ENCODE results near the gene EIF2B1.

EIF2B1 gene

GRCh38 chr12:123659996-123660727 is 26.7 kb upstream of the EIF2B1 start:
- no peak for TF ChIP-seq CTCF (IDR thresholded peaks at IDR 0.05; ENCODE audit: poor library complexity, severe bottlenecking)
- Histone ChIP-seq H3K4me3 (ENCODE audit: severe bottlenecking) (no peak overlapping the region), H3K4me1 (ENCODE audit: insufficient read depth, poor library complexity, severe bottlenecking) (peaks cover 11% of the 10 kb centered on the region), H3K36me3 (ENCODE audit: low read depth) (peaks cover 57% of the 10 kb centered on the region), H3K9me3 (ENCODE audit: severe bottlenecking) (no peaks in the 10 kb centered on the region), H3K27me3 (ENCODE audit: insufficient read depth, poor library complexity, severe bottlenecking) (no peaks in the 10 kb centered on the region), H3K27ac (ENCODE audit: poor library complexity, severe bottlenecking) (peak overlapping the region; percentile 59)
- DNase-seq (ENCODE audit: low spot score) (no peak), ATAC-seq (ENCODE audit: low read depth) (peak; percentile 90)

- no peak for DNase-seq (ENCODE audit: low spot score)
- Histone ChIP-seq H3K4me3 (ENCODE audit: severe bottlenecking) (no peak overlapping the region), H3K27me3 (ENCODE audit: insufficient read depth, poor library complexity, severe bottlenecking) (no peaks in the 10 kb centered on the region), H3K27ac (ENCODE audit: poor library complexity, severe bottlenecking) (no peak overlapping the region), H3K36me3 (ENCODE audit: low read depth) (peaks cover 71% of the 10 kb centered on the region), H3K4me1 (ENCODE audit: insufficient read depth, poor library complexity, severe bottlenecking) (peaks cover 11% of the 10 kb centered on the region), H3K9me3 (ENCODE audit: severe bottlenecking) (no peaks in the 10 kb centered on the region)
- TF ChIP-seq CTCF (IDR thresholded peaks at IDR 0.05; ENCODE audit: poor library complexity, severe bottlenecking) = no peak
- no peak for ATAC-seq (ENCODE audit: low read depth)
These were observed 23.7 kb upstream of the EIF2B1 start for GRCh38 chr12:123657211-123657610.

GRCh38 chr12:123656392-123656791 is 22.9 kb upstream of the EIF2B1 start:
- DNase-seq (ENCODE audit: low spot score) (no peak), ATAC-seq (ENCODE audit: low read depth) (no peak)
- Histone ChIP-seq H3K27ac (ENCODE audit: poor library complexity, severe bottlenecking) (no peak overlapping the region), H3K4me1 (ENCODE audit: insufficient read depth, poor library complexity, severe bottlenecking) (peaks cover 11% of the 10 kb centered on the region), H3K9me3 (ENCODE audit: severe bottlenecking) (no peaks in the 10 kb centered on the region), H3K4me3 (ENCODE audit: severe bottlenecking) (no peak overlapping the region), H3K36me3 (ENCODE audit: low read depth) (peaks cover 78% of the 10 kb centered on the region), H3K27me3 (ENCODE audit: insufficient read depth, poor library complexity, severe bottlenecking) (no peaks in the 10 kb centered on the region)
- no peak for TF ChIP-seq CTCF (IDR thresholded peaks at IDR 0.05; ENCODE audit: poor library complexity, severe bottlenecking)

- no peak for TF ChIP-seq CTCF (IDR thresholded peaks at IDR 0.05; ENCODE audit: poor library complexity, severe bottlenecking)
- Histone ChIP-seq H3K9me3 (ENCODE audit: severe bottlenecking) (no peaks in the 10 kb centered on the region), H3K27ac (ENCODE audit: poor library complexity, severe bottlenecking) (no peak overlapping the region), H3K4me1 (ENCODE audit: insufficient read depth, poor library complexity, severe bottlenecking) (peaks cover 8% of the 10 kb centered on the region), H3K4me3 (ENCODE audit: severe bottlenecking) (no peak overlapping the region), H3K27me3 (ENCODE audit: insufficient read depth, poor library complexity, severe bottlenecking) (no peaks in the 10 kb centered on the region), H3K36me3 (ENCODE audit: low read depth) (peaks cover 78% of the 10 kb centered on the region)
- DNase-seq (ENCODE audit: low spot score) = no peak
- no peak for ATAC-seq (ENCODE audit: low read depth)
These were observed 21.9 kb upstream of the EIF2B1 start for GRCh38 chr12:123655420-123655819.

GRCh38 chr12:123654129-123654701 is 20.7 kb upstream of the EIF2B1 start:
- Histone ChIP-seq H3K27ac (ENCODE audit: poor library complexity, severe bottlenecking) (no peak overlapping the region), H3K27me3 (ENCODE audit: insufficient read depth, poor library complexity, severe bottlenecking) (no peaks in the 10 kb centered on the region), H3K4me1 (ENCODE audit: insufficient read depth, poor library complexity, severe bottlenecking) (no peaks in the 10 kb centered on the region), H3K4me3 (ENCODE audit: severe bottlenecking) (no peak overlapping the region), H3K36me3 (ENCODE audit: low read depth) (peaks cover 78% of the 10 kb centered on the region), H3K9me3 (ENCODE audit: severe bottlenecking) (no peaks in the 10 kb centered on the region)
- ATAC-seq (ENCODE audit: low read depth) = no peak
- no peak for TF ChIP-seq CTCF (IDR thresholded peaks at IDR 0.05; ENCODE audit: poor library complexity, severe bottlenecking)
- no peak for DNase-seq (ENCODE audit: low spot score)
